DND-41 (cell line): ENCODE measurements around the gene TEF.
"Not testable (repeated sequence)": the region's sequence is repeated elsewhere in the genome, so short reads cannot be mapped to it uniquely, and the experiment has no call there.

ENCODE experiments used
- ATAC-seq: fragments of 200-7000 bp; cut with Tn5 transposase; 3 replicates; pipeline ENCODE4 v1.9.1; 2021; ENCODE audit warnings: low read depth; ENCODE audit not compliant: insufficient read depth
- DNase-seq: peaks from one replicate; pipeline ENCODE4 v3.0.0-alpha.2; 2020
- H2AFZ ChIP-seq: 2 replicates; pipeline ENCODE4 v1.6.0; 2012; ENCODE audit warnings: low read depth, low read length
- H3K27ac ChIP-seq: 2 replicates; pipeline ENCODE4 v1.5.1; 2012; ENCODE audit warnings: low read length, inconsistent platforms
- H3K27me3 ChIP-seq: fragments of 200-600 bp; sonication (generic); 2 replicates; pipeline ENCODE4 v1.6.0; 2012; ENCODE audit warnings: low read length, mild to moderate bottlenecking, inconsistent platforms; ENCODE audit not compliant: insufficient read depth, poor library complexity
- H3K36me3 ChIP-seq: 2 replicates; pipeline ENCODE4 v1.5.1; 2012; ENCODE audit warnings: low read length, inconsistent platforms; ENCODE audit not compliant: insufficient read depth
- H3K4me1 ChIP-seq: 2 replicates; pipeline ENCODE4 v1.5.1; 2012; ENCODE audit warnings: mild to moderate bottlenecking, low read length; ENCODE audit not compliant: insufficient read depth
- H3K4me2 ChIP-seq: 2 replicates; pipeline ENCODE4 v1.6.0; 2012; ENCODE audit warnings: mild to moderate bottlenecking, moderate library complexity, low read length, inconsistent platforms; ENCODE audit not compliant: insufficient read depth
- H3K4me3 ChIP-seq, 2 experiments: fragments of 200-600 bp in 1 of 2; shearing (Covaris generic) in 1 of 2; 2 replicates each; pipeline ENCODE4 v1.5.1; 2012 to 2016; ENCODE audit warnings: inconsistent platforms in 2 of 2, low read length in 2 of 2, mild to moderate bottlenecking in 2 of 2, low read depth in 1 of 2, moderate library complexity in 1 of 2
- H3K79me2 ChIP-seq: 2 replicates; pipeline ENCODE4 v1.6.0; 2012; ENCODE audit warnings: low read length, inconsistent platforms; ENCODE audit not compliant: insufficient read depth
- H3K9ac ChIP-seq: 2 replicates; pipeline ENCODE4 v1.6.0; 2012; ENCODE audit warnings: low read depth, mild to moderate bottlenecking, inconsistent platforms, low read length, moderate library complexity
- H3K9me3 ChIP-seq: 2 replicates; pipeline ENCODE4 v1.5.1; 2012; ENCODE audit warnings: low read length, moderate library complexity, mild to moderate bottlenecking, inconsistent platforms; ENCODE audit not compliant: insufficient read depth, severe bottlenecking
- H4K20me1 ChIP-seq: 2 replicates; pipeline ENCODE4 v1.6.0; 2012; ENCODE audit warnings: low read length; ENCODE audit not compliant: insufficient read depth
- CTCF ChIP-seq: IDR thresholded peaks from 2 replicates; pipeline ENCODE4 v1.5.1; 2012; ENCODE audit warnings: borderline replicate concordance, low read length, moderate library complexity, mild to moderate bottlenecking; ENCODE audit not compliant: poor library complexity, severe bottlenecking; ENCODE audit errors: extremely low read depth
- EZH2 ChIP-seq: IDR thresholded peaks from 3 replicates; pipeline ENCODE4 v1.6.1; 2012; ENCODE audit warnings: borderline replicate concordance, low read depth, mild to moderate bottlenecking, moderate library complexity, low read length, inconsistent platforms; ENCODE audit not compliant: severe bottlenecking

TEF gene

GRCh38 chr22:41435560-41435959 lies 53.8 kb downstream of the TEF start:
- Histone ChIP-seq H2AFZ (no peak overlapping the region), H3K4me3 (no peak overlapping the region), H3K9ac (no peak overlapping the region), H3K9me3 (no peaks in the 10 kb centered on the region), H3K79me2 (peaks cover 59% of the 10 kb centered on the region), H3K27me3 (no peaks in the 10 kb centered on the region), H3K4me2 (no peak overlapping the region), H3K36me3 (peaks cover 76% of the 10 kb centered on the region), H4K20me1 (peaks cover 50% of the 10 kb centered on the region), H3K4me1 (no peaks in the 10 kb centered on the region), H3K27ac (no peak overlapping the region)
- DNase-seq = no peak
- TF ChIP-seq CTCF = no peak
- TF ChIP-seq EZH2 = no peak
- ATAC-seq = no peak

- no peak overlapping the region for H3K27ac ChIP-seq
- H3K9ac ChIP-seq = no peak overlapping the region
- no peak overlapping the region for H3K4me3 ChIP-seq
- peaks cover 50% of the 10 kb centered on the region for H4K20me1 ChIP-seq
- no peak for ATAC-seq
- DNase-seq = no peak
- TF ChIP-seq EZH2 = no peak
- TF ChIP-seq CTCF = no peak
- no peak overlapping the region for H3K4me2 ChIP-seq
- no peaks in the 10 kb centered on the region for H3K27me3 ChIP-seq
- no peak overlapping the region for H2AFZ ChIP-seq
- H3K79me2 ChIP-seq = peaks cover 68% of the 10 kb centered on the region
- H3K4me1 ChIP-seq = no peaks in the 10 kb centered on the region
- peaks cover 81% of the 10 kb centered on the region for H3K36me3 ChIP-seq
- no peaks in the 10 kb centered on the region for H3K9me3 ChIP-seq
Measured at GRCh38 chr22:41436322-41437113, 54.8 kb downstream of the TEF start.

- H3K4me3 ChIP-seq = no peak overlapping the region
- peaks cover 74% of the 10 kb centered on the region for H3K79me2 ChIP-seq
- ATAC-seq (no peak), DNase-seq (no peak)
- no peak overlapping the region for H3K27ac ChIP-seq
- no peaks in the 10 kb centered on the region for H3K27me3 ChIP-seq
- TF ChIP-seq EZH2 (no peak), CTCF (no peak)
- no peaks in the 10 kb centered on the region for H3K9me3 ChIP-seq
- H3K36me3 ChIP-seq = peaks cover 76% of the 10 kb centered on the region
- H3K4me1 ChIP-seq = no peaks in the 10 kb centered on the region
- no peak overlapping the region for H3K9ac ChIP-seq
- H2AFZ ChIP-seq = no peak overlapping the region
- no peak overlapping the region for H3K4me2 ChIP-seq
- H4K20me1 ChIP-seq = peaks cover 50% of the 10 kb centered on the region
Measured at GRCh38 chr22:41437198-41437597, 55.5 kb downstream of the TEF start.

- H3K9ac ChIP-seq, H2AFZ ChIP-seq, H3K4me3 ChIP-seq, H3K27me3 ChIP-seq, ATAC-seq, H3K9me3 ChIP-seq, H3K4me2 ChIP-seq, DNase-seq, H3K27ac ChIP-seq: not testable (repeated sequence)
- Histone ChIP-seq H3K4me1 (peaks cover 19% of the 10 kb centered on the region), H3K36me3 (peaks cover 62% of the 10 kb centered on the region), H3K79me2 (peaks cover 90% of the 10 kb centered on the region), H4K20me1 (peaks cover 48% of the 10 kb centered on the region)
Measured at GRCh38 chr22:41440511-41440910, 58.8 kb downstream of the TEF start.
